Neural progenitor cell (in vitro differentiated cells): ENCODE measurements around the gene ZNF664. TPM values are rescaled to one million over a fixed set of nuclear protein-coding genes. Genes with fewer than 3 reads are reported as not detected.

Source experiments
- DNase-seq: peaks from one replicate; pipeline ENCODE4 v3.0.0-alpha.2; 2016; ENCODE audit warnings: low spot score
- H2AFZ ChIP-seq: fragments of 200-600 bp; sonication (generic); replicated peaks from 2 replicates; pipeline ENCODE4 v1.6.1; 2016; ENCODE audit warnings: antibody characterized with exemption
- H3F3A ChIP-seq: fragments of 200-600 bp; sonication (generic); 2 replicates; pipeline ENCODE4 v1.6.1; 2016; ENCODE audit warnings: antibody characterized with exemption, low read depth
- H3K27ac ChIP-seq: fragments of 200-600 bp; sonication (generic); 2 replicates; pipeline ENCODE4 v1.5.1; 2016; ENCODE audit warnings: mild to moderate bottlenecking
- H3K27me3 ChIP-seq: fragments of 200-600 bp; sonication (generic); 2 replicates; pipeline ENCODE4 v1.6.1; 2016; ENCODE audit warnings: mild to moderate bottlenecking, moderate library complexity
- H3K36me3 ChIP-seq: fragments of 200-600 bp; sonication (generic); 2 replicates; pipeline ENCODE4 v1.5.1; 2016
- H3K4me1 ChIP-seq: fragments of 200-600 bp; sonication (generic); 2 replicates; pipeline ENCODE4 v1.6.1; 2016; ENCODE audit warnings: mixed run types
- H3K4me2 ChIP-seq: fragments of 200-600 bp; sonication (generic); 2 replicates; pipeline ENCODE4 v1.6.1; 2016
- H3K4me3 ChIP-seq: fragments of 200-600 bp; sonication (generic); 2 replicates; pipeline ENCODE4 v1.5.1; 2016
- H3K79me2 ChIP-seq: fragments of 200-600 bp; sonication (generic); 2 replicates; pipeline ENCODE4 v1.6.1; 2016; ENCODE audit warnings: low read depth
- H3K9ac ChIP-seq: fragments of 200-600 bp; sonication (generic); 2 replicates; pipeline ENCODE4 v1.6.1; 2016
- H3K9me3 ChIP-seq: fragments of 200-600 bp; sonication (generic); 2 replicates; pipeline ENCODE4 v1.5.1; 2016; ENCODE audit warnings: low read depth
- H4K20me1 ChIP-seq: fragments of 200-600 bp; sonication (generic); 2 replicates; pipeline ENCODE4 v1.6.1; 2016; ENCODE audit warnings: low read depth
- H3K27ac Mint-ChIP-seq: 3 replicates; pipeline ENCODE4 v1.8.0; 2021; ENCODE audit warnings: mixed read lengths
- H3K27me3 Mint-ChIP-seq: 2 replicates; pipeline ENCODE4 v1.8.0; 2022; ENCODE audit warnings: low read depth, mild to moderate bottlenecking, inconsistent platforms, moderate library complexity, mixed read lengths; ENCODE audit not compliant: insufficient read depth
- H3K36me3 Mint-ChIP-seq: 3 replicates; pipeline ENCODE4 v1.8.0; 2021; ENCODE audit warnings: mixed read lengths
- H3K4me1 Mint-ChIP-seq: 3 replicates; pipeline ENCODE4 v1.8.0; 2021; ENCODE audit warnings: mixed read lengths
- H3K4me3 Mint-ChIP-seq: 3 replicates; pipeline ENCODE4 v1.8.0; 2021; ENCODE audit warnings: mild to moderate bottlenecking, moderate library complexity, mixed read lengths
- H3K9me3 Mint-ChIP-seq: 3 replicates; pipeline ENCODE4 v1.8.0; 2020; ENCODE audit warnings: mixed read lengths
- CTCF ChIP-seq: fragments of 200-600 bp; sonication (generic); IDR thresholded peaks from 2 replicates; pipeline ENCODE4 v1.5.1; 2017; ENCODE audit warnings: antibody characterized with exemption, mild to moderate bottlenecking
- EZH2 ChIP-seq: fragments of 200-600 bp; sonication (generic); IDR thresholded peaks from 2 replicates; pipeline ENCODE4 v1.6.1; 2017; ENCODE audit warnings: antibody characterized with exemption, mild to moderate bottlenecking, moderate library complexity
- EZH2phosphoT487 ChIP-seq: fragments of 200-600 bp; sonication (generic); IDR thresholded peaks from 2 replicates; pipeline ENCODE4 v1.6.1; 2017; ENCODE audit warnings: antibody characterized with exemption
- total RNA-seq: library from RNA; depleted of rRNA; stranded (reverse); fragments of >200 nt; gene quantifications from 2 replicates; pipeline ENCODE4 v1.2.3, GENCODE V29; 2015; ENCODE audit warnings: low replicate concordance

Gene ZNF664
- total RNA-seq, 1 donor from 2014 or later = 172 TPM

GRCh38 chr12:124006085-124006845, 33.2 kb downstream of the ZNF664 start:
- Histone ChIP-seq H4K20me1 (peaks cover 95% of the 10 kb centered on the region), H3K4me1 (peaks cover 29% of the 10 kb centered on the region), H3K36me3 (no peaks in the 10 kb centered on the region), H3K4me3 (no peak overlapping the region), H3K27me3 (no peaks in the 10 kb centered on the region), H3K9ac (peak overlapping the region; percentile 28), H3K79me2 (peaks cover 51% of the 10 kb centered on the region), H3F3A (no peaks in the 10 kb centered on the region), H2AFZ (no peak overlapping the region), H3K9me3 (no peaks in the 10 kb centered on the region), H3K27ac (no peak overlapping the region), H3K4me2 (peak overlapping the region; percentile 3)
- H3K27ac Mint-ChIP-seq = peak overlapping the region; percentile 50
- no peaks in the 10 kb centered on the region for H3K9me3 Mint-ChIP-seq
- DNase-seq = no peak
- TF ChIP-seq CTCF (no peak), EZH2phosphoT487 (no peak), EZH2 (no peak)
- no peaks in the 10 kb centered on the region for H3K27me3 Mint-ChIP-seq
- H3K4me1 Mint-ChIP-seq = peaks cover 35% of the 10 kb centered on the region
- peaks cover 10% of the 10 kb centered on the region for H3K36me3 Mint-ChIP-seq
- peak overlapping the region; percentile 2 for H3K4me3 Mint-ChIP-seq

GRCh38 chr12:124006846-124007713, 34.1 kb downstream of the ZNF664 start:
- Histone ChIP-seq H3K4me2 (peak overlapping the region; percentile 3), H3F3A (no peaks in the 10 kb centered on the region), H3K9ac (no peak overlapping the region), H3K79me2 (peaks cover 46% of the 10 kb centered on the region), H3K9me3 (no peaks in the 10 kb centered on the region), H3K4me1 (peaks cover 29% of the 10 kb centered on the region), H3K27me3 (no peaks in the 10 kb centered on the region), H3K36me3 (peaks cover 5% of the 10 kb centered on the region), H3K27ac (no peak overlapping the region), H4K20me1 (peaks cover 89% of the 10 kb centered on the region), H2AFZ (no peak overlapping the region), H3K4me3 (no peak overlapping the region)
- H3K9me3 Mint-ChIP-seq = no peaks in the 10 kb centered on the region
- peak overlapping the region; percentile 7 for H3K4me3 Mint-ChIP-seq
- peaks cover 35% of the 10 kb centered on the region for H3K4me1 Mint-ChIP-seq
- H3K36me3 Mint-ChIP-seq = peaks cover 10% of the 10 kb centered on the region
- DNase-seq = peak; percentile 22
- peak overlapping the region; percentile 16 for H3K27ac Mint-ChIP-seq
- no peaks in the 10 kb centered on the region for H3K27me3 Mint-ChIP-seq
- no peak for TF ChIP-seq EZH2
- TF ChIP-seq CTCF = no peak
- TF ChIP-seq EZH2phosphoT487 = no peak

GRCh38 chr12:124007826-124008570, 35.0 kb downstream of the ZNF664 start:
- no peak overlapping the region for H3K4me3 ChIP-seq
- TF ChIP-seq EZH2 (no peak), CTCF (no peak), EZH2phosphoT487 (no peak)
- no peaks in the 10 kb centered on the region for H3K27me3 ChIP-seq
- H3K79me2 ChIP-seq = peaks cover 46% of the 10 kb centered on the region
- Mint-ChIP-seq H3K36me3 (peaks cover 18% of the 10 kb centered on the region), H3K9me3 (no peaks in the 10 kb centered on the region), H3K4me1 (peaks cover 35% of the 10 kb centered on the region), H3K4me3 (no peak overlapping the region), H3K27me3 (no peaks in the 10 kb centered on the region), H3K27ac (no peak overlapping the region)
- H3K4me1 ChIP-seq = peaks cover 29% of the 10 kb centered on the region
- H3K27ac ChIP-seq = no peak overlapping the region
- H3K9me3 ChIP-seq = no peaks in the 10 kb centered on the region
- H3F3A ChIP-seq = no peaks in the 10 kb centered on the region
- peaks cover 6% of the 10 kb centered on the region for H3K36me3 ChIP-seq
- no peak for DNase-seq
- H3K4me2 ChIP-seq = no peak overlapping the region
- H3K9ac ChIP-seq = no peak overlapping the region
- no peak overlapping the region for H2AFZ ChIP-seq
- peaks cover 80% of the 10 kb centered on the region for H4K20me1 ChIP-seq
